IMR-90 (cell line): ENCODE measurements around the gene IFT81. TPM values are rescaled to one million over a fixed set of nuclear protein-coding genes. Genes with fewer than 3 reads are reported as not detected.

ENCODE experiments used
- ATAC-seq: fragments of 200-7000 bp; cut with Tn5 transposase; 2 replicates; pipeline ENCODE4 v1.9.1; 2020; ENCODE audit warnings: low read depth, mild to moderate bottlenecking, moderate library complexity
- BruUV-seq: library from RNA; stranded (reverse); fragments of 400-500 nt; replicated peaks from 2 replicates; lab custom pipeline; 2021; lab: Mats Ljungman, UMichigan
- CTCF ChIA-PET: fragments of 300-600 bp; formaldehyde crosslinking; extraction: SDS; loops from one replicate; lab custom pipeline; 2021; ENCODE audit warnings: antibody characterized with exemption; lab: Yijun Ruan, JAX
- POLR2A ChIA-PET: fragments of 300-600 bp; sonication (Branson Sonifier 250); formaldehyde crosslinking; loops from one replicate; lab custom pipeline; 2022; ENCODE audit warnings: antibody characterized with exemption; ENCODE audit not compliant: unreplicated experiment; lab: Charles Lee
- DNase-seq: peaks from one replicate; pipeline ENCODE4 v3.0.0; 2013
- H2AFZ ChIP-seq: replicated peaks from 2 replicates; pipeline ENCODE3; 2013; ENCODE audit warnings: low read length, mild to moderate bottlenecking; ENCODE audit not compliant: poor library complexity
- H2AK5ac ChIP-seq: 2 replicates; pipeline ENCODE4 v1.6.1; 2013; ENCODE audit warnings: low read depth, low read length, inconsistent platforms
- H2AK9ac ChIP-seq: replicated peaks from 2 replicates; pipeline ENCODE3; 2013; ENCODE audit warnings: mild to moderate bottlenecking, low read depth, low read length, moderate library complexity; ENCODE audit not compliant: poor library complexity
- H2BK120ac ChIP-seq: 2 replicates; pipeline ENCODE4 v1.6.1; 2013; ENCODE audit warnings: low read depth, low read length, inconsistent platforms
- H2BK15ac ChIP-seq: 3 replicates; pipeline ENCODE4 v1.6.1; 2013; ENCODE audit warnings: low read depth, low read length, inconsistent platforms
- H2BK20ac ChIP-seq: 2 replicates; pipeline ENCODE4 v1.6.1; 2013; ENCODE audit warnings: low read depth, mild to moderate bottlenecking, inconsistent platforms, low read length, moderate library complexity
- H2BK5ac ChIP-seq: 2 replicates; pipeline ENCODE4 v1.6.1; 2013; ENCODE audit warnings: mild to moderate bottlenecking, low read depth, low read length, inconsistent platforms; ENCODE audit not compliant: poor library complexity, severe bottlenecking
- H3K14ac ChIP-seq: replicated peaks from 2 replicates; pipeline ENCODE4 v1.6.1; 2013; ENCODE audit warnings: low read depth, low read length, inconsistent platforms
- H3K18ac ChIP-seq: 2 replicates; pipeline ENCODE4 v1.6.1; 2013; ENCODE audit warnings: low read depth, low read length, control low read depth
- H3K23ac ChIP-seq: 2 replicates; pipeline ENCODE4 v1.6.1; 2013; ENCODE audit warnings: low read depth, low read length, inconsistent platforms
- H3K27ac ChIP-seq: 2 replicates; pipeline ENCODE4 v1.5.1; 2013; ENCODE audit warnings: mild to moderate bottlenecking, control low read depth, low read length; ENCODE audit not compliant: insufficient read depth
- H3K27me3 ChIP-seq: 2 replicates; pipeline ENCODE4 v1.6.1; 2013; ENCODE audit warnings: low read length; ENCODE audit not compliant: control insufficient read depth, insufficient read depth
- H3K36me3 ChIP-seq: 2 replicates; pipeline ENCODE4 v1.6.1; 2013; ENCODE audit warnings: low read length, mixed read lengths; ENCODE audit not compliant: control insufficient read depth, insufficient read depth
- H3K4ac ChIP-seq: 2 replicates; pipeline ENCODE4 v1.6.1; 2013; ENCODE audit warnings: low read depth, low read length, inconsistent platforms
- H3K4me1 ChIP-seq: 2 replicates; pipeline ENCODE4 v1.6.1; 2013; ENCODE audit warnings: low read length, mixed read lengths; ENCODE audit not compliant: control insufficient read depth, insufficient read depth
- H3K4me2 ChIP-seq: 2 replicates; pipeline ENCODE4 v1.6.1; 2013; ENCODE audit warnings: low read depth, mild to moderate bottlenecking, control low read depth, low read length, moderate library complexity
- H3K4me3 ChIP-seq: 2 replicates; pipeline ENCODE4 v1.5.1; 2013; ENCODE audit warnings: low read depth, mild to moderate bottlenecking, control low read depth, low read length, moderate library complexity; ENCODE audit not compliant: insufficient read depth
- H3K56ac ChIP-seq: 2 replicates; pipeline ENCODE4 v1.6.1; 2013; ENCODE audit warnings: low read length, inconsistent platforms; ENCODE audit not compliant: insufficient read depth; ENCODE audit errors: extremely low read depth
- H3K79me1 ChIP-seq, 2 experiments: 2 replicates each; pipeline ENCODE4 v1.6.1; 2013; ENCODE audit warnings: low read length in 2 of 2, inconsistent platforms in 1 of 2, low read depth in 1 of 2
- H3K9ac ChIP-seq: 2 replicates; pipeline ENCODE4 v1.6.1; 2013; ENCODE audit warnings: low read depth, low read length, control low read depth
- H3K9me1 ChIP-seq: 2 replicates; pipeline ENCODE4 v1.6.1; 2013; ENCODE audit warnings: low read length, inconsistent platforms; ENCODE audit not compliant: insufficient read depth
- H3K9me3 ChIP-seq: 2 replicates; pipeline ENCODE4 v1.6.1; 2013; ENCODE audit warnings: low read length; ENCODE audit not compliant: control insufficient read depth, insufficient read depth
- H4K20me1 ChIP-seq: 2 replicates; pipeline ENCODE4 v1.6.1; 2013; ENCODE audit warnings: low read length, inconsistent platforms; ENCODE audit not compliant: insufficient read depth
- H4K5ac ChIP-seq: 2 replicates; pipeline ENCODE4 v1.6.1; 2013; ENCODE audit warnings: mild to moderate bottlenecking, low read depth, low read length, control low read depth
- H4K8ac ChIP-seq, 2 experiments: 2 replicates each; pipeline ENCODE4 v1.6.1; 2013; ENCODE audit warnings: low read depth in 2 of 2, low read length in 2 of 2, control low read depth in 1 of 2, inconsistent platforms in 1 of 2
- H4K91ac ChIP-seq: 2 replicates; pipeline ENCODE4 v1.6.1; 2013; ENCODE audit warnings: low read depth, low read length, inconsistent platforms; ENCODE audit not compliant: insufficient read depth
- BHLHE40 ChIP-seq: fragments of 150-350 bp; IDR thresholded peaks from 2 replicates; pipeline ENCODE4 v1.6.1; 2016; ENCODE audit warnings: mild to moderate bottlenecking, low read depth, low read length
- CEBPB ChIP-seq: IDR thresholded peaks from 2 replicates; pipeline ENCODE4 v1.6.1; 2012; ENCODE audit warnings: low read depth, low read length, improper control_type of control experiment
- CHD1 ChIP-seq: IDR thresholded peaks from 2 replicates; pipeline ENCODE4 v1.6.1; 2012; ENCODE audit warnings: low read depth, low read length, improper control_type of control experiment
- CTCF ChIP-seq: conservative IDR thresholded peaks from 2 replicates; pipeline ENCODE4 v1.5.1; 2012; ENCODE audit warnings: mild to moderate bottlenecking, low read depth, low read length, improper control_type of control experiment
- ELK1 ChIP-seq: fragments of 150-350 bp; IDR thresholded peaks from 2 replicates; pipeline ENCODE4 v1.6.1; 2016; ENCODE audit warnings: low read depth, mild to moderate bottlenecking, low read length, moderate library complexity, borderline replicate concordance
- FOS ChIP-seq: fragments of 150-350 bp; IDR thresholded peaks from 2 replicates; pipeline ENCODE4 v1.6.1; 2016; ENCODE audit warnings: low read depth, low read length
- MAFK ChIP-seq: IDR thresholded peaks from 2 replicates; pipeline ENCODE4 v1.6.1; 2012; ENCODE audit warnings: low read depth, low read length, improper control_type of control experiment
- MAZ ChIP-seq: IDR thresholded peaks from 2 replicates; pipeline ENCODE4 v1.6.1; 2012; ENCODE audit warnings: low read depth, mild to moderate bottlenecking, low read length, improper control_type of control experiment, moderate library complexity, borderline replicate concordance
- NFE2L2 ChIP-seq: fragments of 150-350 bp; IDR thresholded peaks from 2 replicates; pipeline ENCODE4 v1.6.1; 2016; ENCODE audit warnings: low read depth, mild to moderate bottlenecking, low read length
- POLR2A ChIP-seq: IDR thresholded peaks from 2 replicates; pipeline ENCODE4 v1.6.1; 2012; ENCODE audit warnings: mild to moderate bottlenecking, low read depth, low read length
- RFX5 ChIP-seq: IDR thresholded peaks from 2 replicates; pipeline ENCODE4 v1.8.0; 2012; ENCODE audit warnings: low read depth, mild to moderate bottlenecking, low read length, moderate library complexity
- SMC3 ChIP-seq: fragments of 150-350 bp; IDR thresholded peaks from 2 replicates; pipeline ENCODE4 v1.6.1; 2016; ENCODE audit warnings: low read depth, mild to moderate bottlenecking, antibody characterized with exemption, low read length, moderate library complexity
- USF2 ChIP-seq: fragments of 150-350 bp; IDR thresholded peaks from 2 replicates; pipeline ENCODE4 v1.6.1; 2017; ENCODE audit warnings: mild to moderate bottlenecking, antibody characterized with exemption, low read length, low read depth
- WGBS, 2 experiments: methylation state at CpG; one replicate each; pipeline versions ENCODE4 v1.1.5 to v1.1.7; 2013; ENCODE audit warnings: missing lambda C conversion rate in 2 of 2; ENCODE audit not compliant: insufficient read length in 1 of 2; ENCODE audit errors: extremely low coverage in 2 of 2; 5-methylcytosine and 5-hydroxymethylcytosine counted together
- dilution Hi-C: fragments of 300-500 bp; cut with HindIII; formaldehyde crosslinking; loops from one replicate; pipeline ENCODE4 v1.14.3; 2018; ENCODE audit warnings: low sequenced_read_pairs; ENCODE audit not compliant: unreplicated experiment
- in situ Hi-C: fragments of 300-500 bp; cut with MboI; formaldehyde crosslinking; loops from 3 replicates; pipeline ENCODE4 v1.14.3; 2019; ENCODE audit warnings: low sequenced_read_pairs, inconsistent platforms, mixed read lengths
- intact Hi-C: fragments of 100-400 bp; cut with micrococcal nuclease; formaldehyde crosslinking; loops from 2 replicates; pipeline ENCODE4 v1.10.0; 2022
- polyA plus RNA-seq, 3 experiments: library from polyadenylated mRNA; depleted of rRNA; stranded (reverse); fragments of >200 nt; gene quantifications; 2 replicates each; pipeline ENCODE4 v1.2.3, GENCODE V29; 2012; ENCODE audit warnings: low replicate concordance in 1 of 3
- total RNA-seq: library from RNA; depleted of rRNA; stranded (reverse); fragments of >200 nt; gene quantifications from 2 replicates; pipeline ENCODE4 v1.2.3, GENCODE V29; 2012

Gene IFT81
- total and polyA plus RNA-seq, 2 of the 4 experiments (the other 2 are of a cell fraction): 6.1 to 8.1 TPM

GRCh38 chr12:110254971-110255540 is 130.9 kb downstream of the IFT81 start:
- H4K8ac ChIP-seq: no peak overlapping the region
- no TSS peak for BruUV-seq

More at GRCh38 chr12:110254971-110255540, 130.9 kb downstream of the IFT81 start:
- Histone ChIP-seq H3K4me2 (no peak overlapping the region), H4K5ac (no peak overlapping the region), H3K4me3 (no peak overlapping the region), H3K36me3 (no peaks in the 10 kb centered on the region), H3K79me1 (no peaks in the 10 kb centered on the region), H2BK20ac (no peak overlapping the region), H2BK15ac (no peak overlapping the region), H3K9ac (no peak overlapping the region), H3K14ac (no peak overlapping the region), H2AK9ac (no peak overlapping the region), H3K18ac (no peak overlapping the region), H3K4me1 (peaks cover 5% of the 10 kb centered on the region; the same call in 1 of the 2 replicates), H3K27me3 (no peaks in the 10 kb centered on the region), H2BK120ac (no peak overlapping the region), H3K23ac (no peak overlapping the region), H3K4ac (no peak overlapping the region), H2BK5ac (no peak overlapping the region), H2AFZ (no peak overlapping the region), H4K91ac (no peak overlapping the region), H2AK5ac (no peak overlapping the region), H3K9me1 (peaks cover under 1% of the 10 kb centered on the region; the same call in 1 of the 2 replicates), H3K56ac (no peak overlapping the region), H3K27ac (no peak overlapping the region), H3K9me3 (no peaks in the 10 kb centered on the region), H4K20me1 (no peaks in the 10 kb centered on the region)
- WGBS, 2 experiments: 100% methylated on average over 1 of the region's 6 CpGs; no CpG with 5 or more reads in 1 of the 2 experiments
- DNase-seq (no peak), ATAC-seq (no peak)
- dilution Hi-C loops (no loop called here), intact Hi-C loops (no loop called here), in situ Hi-C loops (no loop called here)
- CTCF ChIA-PET: no interaction called here
- TF ChIP-seq CHD1: no peak
- TF ChIP-seq RFX5: no peak
- no peak for TF ChIP-seq BHLHE40
- no peak for TF ChIP-seq MAFK
- TF ChIP-seq FOS: no peak
- no peak for TF ChIP-seq SMC3
- TF ChIP-seq MAZ: no peak
- no peak for TF ChIP-seq CTCF
- TF ChIP-seq USF2: no peak
- TF ChIP-seq ELK1: no peak
- TF ChIP-seq POLR2A: no peak
- no peak for TF ChIP-seq CEBPB
- no peak for TF ChIP-seq NFE2L2
- POLR2A ChIA-PET: no interaction called here
